Measurements from ENCODE around the gene ELMOD1.

GRCh38 chr11:107669191-107669740, 78.3 kb downstream of the ELMOD1 start:
- no peak for TF ChIP-seq RAD21 (IDR thresholded peaks at IDR 0.05; ENCODE audit: low read depth)
- no peak for TF ChIP-seq TAF1 (IDR thresholded peaks at IDR 0.05; ENCODE audit: low read depth)
- no peak for TF ChIP-seq REST (IDR thresholded peaks at IDR 0.05; ENCODE audit: low read depth)
- no peak for TF ChIP-seq USF1 (IDR thresholded peaks at IDR 0.05)
- TF ChIP-seq NFIC (IDR thresholded peaks at IDR 0.05) = no peak
- no peak for TF ChIP-seq YY1 (IDR thresholded peaks at IDR 0.05; ENCODE audit: low read depth)
- no peak for TF ChIP-seq MAX (IDR thresholded peaks at IDR 0.05)
- TF ChIP-seq FOXM1 (IDR thresholded peaks at IDR 0.05; ENCODE audit: borderline replicate concordance, low read depth) = no peak
- no peak for TF ChIP-seq CEBPB (IDR thresholded peaks at IDR 0.05)
- no peak for TF ChIP-seq EGR1 (IDR thresholded peaks at IDR 0.05)
- no peak for TF ChIP-seq EP300 (IDR thresholded peaks at IDR 0.05; ENCODE audit: borderline replicate concordance)
- TF ChIP-seq CREB1 (IDR thresholded peaks at IDR 0.05; ENCODE audit: low read depth) = no peak
